WTC11 (cell line): Measurements from ENCODE around the gene ISG15.

ENCODE experiments used
- CBFB ChIP-seq: sonication (generic); formaldehyde crosslinking; IDR thresholded peaks from 2 replicates; pipeline ENCODE4 v1.8.1; 2022; ENCODE audit warnings: mild to moderate bottlenecking, low read depth, missing genetic modification reagents
- CTCF ChIP-seq: fragments of 200-600 bp; IDR thresholded peaks from 2 replicates; pipeline ENCODE4 v1.8.0; 2022; ENCODE audit warnings: antibody characterized with exemption
- E2F4 ChIP-seq: sonication (generic); formaldehyde crosslinking; IDR thresholded peaks from 2 replicates; pipeline ENCODE4 v1.8.1; 2022; ENCODE audit warnings: low read depth, mild to moderate bottlenecking, moderate library complexity, missing genetic modification reagents, borderline replicate concordance
- E2F5 ChIP-seq: sonication (generic); formaldehyde crosslinking; IDR thresholded peaks from 2 replicates; pipeline ENCODE4 v1.8.1; 2022; ENCODE audit warnings: mild to moderate bottlenecking, moderate library complexity, missing genetic modification reagents
- ESRRA ChIP-seq: sonication (generic); formaldehyde crosslinking; IDR thresholded peaks from 2 replicates; pipeline ENCODE4 v1.8.1; 2022; ENCODE audit warnings: mild to moderate bottlenecking, missing genetic modification reagents, borderline replicate concordance
- FOXJ3 ChIP-seq: sonication (generic); formaldehyde crosslinking; IDR thresholded peaks from 2 replicates; pipeline ENCODE4 v1.9.0; 2021; ENCODE audit warnings: missing genetic modification reagents, mild to moderate bottlenecking, borderline replicate concordance
- FOXP1 ChIP-seq: sonication (generic); formaldehyde crosslinking; IDR thresholded peaks from 2 replicates; pipeline ENCODE4 v1.8.0; 2022; ENCODE audit warnings: missing genetic modification reagents, mild to moderate bottlenecking, moderate library complexity, borderline replicate concordance
- MAX ChIP-seq: sonication (generic); formaldehyde crosslinking; IDR thresholded peaks from 2 replicates; pipeline ENCODE4 v1.8.0; 2022; ENCODE audit warnings: mild to moderate bottlenecking, missing genetic modification reagents
- MYBL2 ChIP-seq: sonication (generic); formaldehyde crosslinking; IDR thresholded peaks from 2 replicates; pipeline ENCODE4 v1.8.1; 2023; ENCODE audit warnings: mild to moderate bottlenecking, moderate library complexity, missing genetic modification reagents

- TF ChIP-seq E2F5 (CRISPR knock-in tag) (no peak), E2F4 (no peak), FOXJ3 (CRISPR knock-in tag) (no peak), CTCF (no peak), CBFB (CRISPR knock-in tag) (no peak), MYBL2 (CRISPR knock-in tag) (no peak), ESRRA (no peak), FOXP1 (CRISPR knock-in tag) (no peak), MAX (no peak)
Measured at GRCh38 chr1:1041873-1042272, 28.6 kb downstream of the ISG15 start.
